Endothelial cell of umbilical vein (primary cell): ENCODE results near the gene MAP3K21.

Experiments used
- EZH2 ChIP-seq: IDR thresholded peaks from 2 replicates; pipeline ENCODE4 v1.6.1; 2012; ENCODE audit warnings: borderline replicate concordance, low read depth, mild to moderate bottlenecking, moderate library complexity, low read length, inconsistent platforms; ENCODE audit not compliant: severe bottlenecking
- GATA2 ChIP-seq: IDR thresholded peaks from 2 replicates; pipeline ENCODE4 v1.7.0; 2011; ENCODE audit warnings: low read depth, mild to moderate bottlenecking, moderate library complexity, mixed read lengths, low read length; ENCODE audit not compliant: insufficient read length, insufficient read depth
- JUN ChIP-seq: IDR thresholded peaks from 2 replicates; pipeline ENCODE4 v1.6.1; 2011; ENCODE audit warnings: borderline replicate concordance, low read depth; ENCODE audit not compliant: insufficient read length, insufficient read depth
- MYC ChIP-seq: IDR thresholded peaks from one replicate; pipeline ENCODE4 v1.6.1; 2011; ENCODE audit warnings: mild to moderate bottlenecking, low read depth, low read length
- POLR2A ChIP-seq: IDR thresholded peaks from 2 replicates; pipeline ENCODE4 v1.6.1; 2012; ENCODE audit warnings: low read depth, mild to moderate bottlenecking, control low read depth, low read length
- POLR2AphosphoS5 ChIP-seq: IDR thresholded peaks from 2 replicates; pipeline ENCODE4 v1.6.1; 2012; ENCODE audit warnings: low read depth, mild to moderate bottlenecking, control low read depth, low read length, moderate library complexity; ENCODE audit not compliant: insufficient read depth
- TF ChIP-seq, protein P1 (sequence below), 2 donors: IDR thresholded peaks; 1 replicate in 1 of 2; 2 replicates in 1 of 2; pipeline ENCODE4 v1.5.1; 2011; ENCODE audit warnings: low read length in 2 of 2, mild to moderate bottlenecking in 2 of 2, moderate library complexity in 2 of 2, control low read depth in 1 of 2, inconsistent platforms in 1 of 2, low read depth in 1 of 2; ENCODE audit not compliant: insufficient read depth in 1 of 2; ENCODE audit errors: extremely low read depth in 1 of 2
- TF ChIP-seq, protein P2 (sequence below): IDR thresholded peaks from 2 replicates; pipeline ENCODE4 v1.6.1; 2011; ENCODE audit not compliant: insufficient read depth, insufficient read length

DNA sequence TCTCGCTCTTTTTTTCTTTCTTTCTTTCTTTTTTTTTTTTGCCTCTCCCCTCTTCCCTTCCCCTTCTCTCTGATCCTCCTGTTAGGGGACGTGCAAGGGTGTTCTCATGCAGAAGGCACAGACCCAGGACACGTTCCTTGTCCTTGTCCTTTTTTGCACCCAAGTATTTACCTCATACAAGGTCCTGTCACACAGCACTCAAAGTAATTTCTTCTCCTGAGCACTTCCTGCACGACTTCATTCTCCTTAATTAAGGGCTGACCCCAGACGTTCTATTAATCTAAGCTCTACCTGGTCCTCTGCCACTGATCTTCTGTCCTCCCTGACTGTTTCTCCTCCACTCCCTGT lies 31.6 kb upstream of the MAP3K21 start:
- TF ChIP-seq, protein P1, sequence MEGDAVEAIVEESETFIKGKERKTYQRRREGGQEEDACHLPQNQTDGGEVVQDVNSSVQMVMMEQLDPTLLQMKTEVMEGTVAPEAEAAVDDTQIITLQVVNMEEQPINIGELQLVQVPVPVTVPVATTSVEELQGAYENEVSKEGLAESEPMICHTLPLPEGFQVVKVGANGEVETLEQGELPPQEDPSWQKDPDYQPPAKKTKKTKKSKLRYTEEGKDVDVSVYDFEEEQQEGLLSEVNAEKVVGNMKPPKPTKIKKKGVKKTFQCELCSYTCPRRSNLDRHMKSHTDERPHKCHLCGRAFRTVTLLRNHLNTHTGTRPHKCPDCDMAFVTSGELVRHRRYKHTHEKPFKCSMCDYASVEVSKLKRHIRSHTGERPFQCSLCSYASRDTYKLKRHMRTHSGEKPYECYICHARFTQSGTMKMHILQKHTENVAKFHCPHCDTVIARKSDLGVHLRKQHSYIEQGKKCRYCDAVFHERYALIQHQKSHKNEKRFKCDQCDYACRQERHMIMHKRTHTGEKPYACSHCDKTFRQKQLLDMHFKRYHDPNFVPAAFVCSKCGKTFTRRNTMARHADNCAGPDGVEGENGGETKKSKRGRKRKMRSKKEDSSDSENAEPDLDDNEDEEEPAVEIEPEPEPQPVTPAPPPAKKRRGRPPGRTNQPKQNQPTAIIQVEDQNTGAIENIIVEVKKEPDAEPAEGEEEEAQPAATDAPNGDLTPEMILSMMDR (IDR thresholded peaks at IDR 0.05; ENCODE audit: extremely low read depth in 1 of 2, insufficient read depth in 1 of 2, low read depth in 1 of 2, low read length in 2 of 2), result no peak
- no peak for TF ChIP-seq MYC
- no peak for TF ChIP-seq POLR2AphosphoS5
- no peak for TF ChIP-seq POLR2A
- no peak for TF ChIP-seq EZH2
- TF ChIP-seq, protein P2, sequence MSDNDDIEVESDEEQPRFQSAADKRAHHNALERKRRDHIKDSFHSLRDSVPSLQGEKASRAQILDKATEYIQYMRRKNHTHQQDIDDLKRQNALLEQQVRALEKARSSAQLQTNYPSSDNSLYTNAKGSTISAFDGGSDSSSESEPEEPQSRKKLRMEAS, result no peak
- no peak for TF ChIP-seq GATA2
- TF ChIP-seq JUN, result no peak
